Left cardiac atrium (tissue), 4 donors: ENCODE measurements around the gene ANTKMT. TPM values are rescaled to one million over a fixed set of nuclear protein-coding genes. Genes with fewer than 3 reads are reported as not detected.
"Not testable (repeated sequence)": the region's sequence is repeated elsewhere in the genome, so short reads cannot be mapped to it uniquely, and the experiment has no call there.

Experiments
- ATAC-seq, 2 donors: fragments of 200-7000 bp; cut with Tn5 transposase; one replicate each; pipeline ENCODE4 v1.9.1; 2020; ENCODE audit warnings: mild to moderate bottlenecking in 2 of 2, moderate library complexity in 2 of 2
- DNase-seq: peaks from one replicate; pipeline ENCODE4 v3.0.0-alpha.2; 2020
- intact Hi-C, 2 donors: fragments of 100-400 bp; cut with DNase I; formaldehyde crosslinking; loops; one replicate each; pipeline versions ENCODE4 v1.14.1 to v1.15.1; 2022 to 2023
- total RNA-seq, 2 donors: library from RNA; stranded (reverse); fragmentation: NEBNext Ultra II Directional; extraction: Animal tissue kit (Norgen Biotek cat#: 25700); gene quantifications; one replicate each; pipeline ENCODE4 v1.2.1, GENCODE V29; 2021
- donor health status: DM: no; HTN: yes; CAD: no.
- donor health status: DM: no; HTN: yes; CAD: no; lungs with severe emphysema.
- donor health status: DM: yes; HTN: yes; CAD: no.
- donor health status: Dilated cardiomyopathy.

ANTKMT gene
- total RNA-seq, 2 donors from 2014 or later, result 32.5 to 36.8 TPM

GRCh38 chr16:680967-681745, 39.8 kb upstream of the ANTKMT start:
- DNase-seq, result no peak

GRCh38 chr16:681746-682427, 39.1 kb upstream of the ANTKMT start:
- no peak for DNase-seq
- ATAC-seq, result no peak
- intact Hi-C loops, result no loop called here

More at GRCh38 chr16:680967-681745, 39.8 kb upstream of the ANTKMT start:
- ATAC-seq, result no peak
- intact Hi-C loops, result no loop called here

- DNase-seq (no peak), ATAC-seq (no peak)
- intact Hi-C loops, result no loop called here
Measured at GRCh38 chr16:682493-683395, 38.2 kb upstream of the ANTKMT start.

GRCh38 chr16:683396-684070, 37.4 kb upstream of the ANTKMT start:
- no peak for ATAC-seq
- intact Hi-C loops, result no loop called here
- no peak for DNase-seq

- ATAC-seq, result peak; percentile 69 to 77
- peak; percentile 99 for DNase-seq
- intact Hi-C loops, result no loop called here
Measured at GRCh38 chr16:684071-684794, 36.7 kb upstream of the ANTKMT start, which contains the start of gene JMJD8. JMJD8 (minus strand) TSS chr16:684334; CDS start chr16:684319, 15 bp downstream.

GRCh38 chr16:684961-685696, 35.8 kb upstream of the ANTKMT start:
- no peak for ATAC-seq
- no peak for DNase-seq
- intact Hi-C loops, result no loop called here

- no peak for DNase-seq
- ATAC-seq, result no peak
- intact Hi-C loops, result no loop called here
Measured at GRCh38 chr16:685967-686366, 35.0 kb upstream of the ANTKMT start.

- ATAC-seq (no peak), DNase-seq (no peak)
- intact Hi-C loops, result no loop called here
Measured at GRCh38 chr16:686459-687260, 34.3 kb upstream of the ANTKMT start.

GRCh38 chr16:687499-687898, 33.4 kb upstream of the ANTKMT start:
- no peak for ATAC-seq

GRCh38 chr16:689175-689897, 31.6 kb upstream of the ANTKMT start:
- DNase-seq (no peak), ATAC-seq (no peak)
- intact Hi-C loops, result no loop called here

More at GRCh38 chr16:687499-687898, 33.4 kb upstream of the ANTKMT start:
- intact Hi-C loops, result no loop called here
- DNase-seq, result no peak

GRCh38 chr16:691242-691641, 29.7 kb upstream of the ANTKMT start:
- ATAC-seq, DNase-seq: not testable (repeated sequence)

GRCh38 chr16:692356-693108, 28.4 kb upstream of the ANTKMT start:
- no peak for ATAC-seq
- intact Hi-C loops, result no loop called here
- no peak for DNase-seq

More at GRCh38 chr16:691242-691641, 29.7 kb upstream of the ANTKMT start:
- intact Hi-C loops, result not testable (repeated sequence)

- intact Hi-C loops, result no loop called here
- DNase-seq (no peak), ATAC-seq (no peak)
Measured at GRCh38 chr16:693364-693763, 27.6 kb upstream of the ANTKMT start.

- intact Hi-C loops, result no loop called here
- DNase-seq (no peak), ATAC-seq (no peak)
Measured at GRCh38 chr16:693766-694165, 27.2 kb upstream of the ANTKMT start.

- intact Hi-C loops, result no loop called here
- ATAC-seq (no peak), DNase-seq (no peak)
Measured at GRCh38 chr16:694187-694862, 26.6 kb upstream of the ANTKMT start.
